ENCODE measurements around the gene OSBPL2.

The OSBPL2 gene

GRCh38 chr20:62237801-62238568 lies at the start of gene OSBPL2:
OSBPL2 (plus strand) TSS chr20:62238521; CDS start chr20:62256185, 17,664 bp downstream.
- DNase-seq (ENCODE audit: low read depth, low spot score), result peak; percentile 98
- in situ Hi-C loops (cut with HindIII; ENCODE audit: low sequenced_read_pairs), result no loop called here
- no peak for TF ChIP-seq CTCF (IDR thresholded peaks at IDR 0.05; ENCODE audit: low read depth, low read length)
- H3K4me3 ChIP-seq (ENCODE audit: low read depth, low read length), result peak within 1 kb of the TSS; percentile 51

GRCh38 chr20:62190639-62191411 lies 47.5 kb upstream of the OSBPL2 start:
- H3K4me3 ChIP-seq (ENCODE audit: low read depth, low read length), result no peak overlapping the region
- DNase-seq (ENCODE audit: low read depth, low spot score), result no peak
- TF ChIP-seq CTCF (IDR thresholded peaks at IDR 0.05; ENCODE audit: low read depth, low read length), result no peak
- in situ Hi-C loops (cut with HindIII; ENCODE audit: low sequenced_read_pairs), result no loop called here

- in situ Hi-C loops (cut with HindIII; ENCODE audit: low sequenced_read_pairs), result no loop called here
- no peak for TF ChIP-seq CTCF (IDR thresholded peaks at IDR 0.05; ENCODE audit: low read depth, low read length)
- H3K4me3 ChIP-seq (ENCODE audit: low read depth, low read length), result no peak overlapping the region
- no peak for DNase-seq (ENCODE audit: low read depth, low spot score)
Observed at GRCh38 chr20:62191781-62192559, 46.4 kb upstream of the OSBPL2 start.

GRCh38 chr20:62192635-62193034 lies 45.7 kb upstream of the OSBPL2 start:
- in situ Hi-C loops (cut with HindIII; ENCODE audit: low sequenced_read_pairs), result no loop called here
- no peak overlapping the region for H3K4me3 ChIP-seq (ENCODE audit: low read depth, low read length)
- no peak for DNase-seq (ENCODE audit: low read depth, low spot score)
- TF ChIP-seq CTCF (IDR thresholded peaks at IDR 0.05; ENCODE audit: low read depth, low read length), result no peak

- in situ Hi-C loops (cut with HindIII; ENCODE audit: low sequenced_read_pairs), result no loop called here
- no peak for DNase-seq (ENCODE audit: low read depth, low spot score)
- H3K4me3 ChIP-seq (ENCODE audit: low read depth, low read length), result no peak overlapping the region
- no peak for TF ChIP-seq CTCF (IDR thresholded peaks at IDR 0.05; ENCODE audit: low read depth, low read length)
Observed at GRCh38 chr20:62193079-62194025, 45.0 kb upstream of the OSBPL2 start.

All from astrocyte of the spinal cord (primary cell).